ENCODE results near the gene PLXNA4.

PLXNA4 gene

GRCh38 chr7:132469264-132469663 is 107.0 kb downstream of the PLXNA4 start:
- DNase-seq: no peak

GRCh38 chr7:132466367-132466766 is 109.9 kb downstream of the PLXNA4 start:
- DNase-seq: no peak

- no peak for DNase-seq
Observed at GRCh38 chr7:132465516-132465915, 110.8 kb downstream of the PLXNA4 start.

- DNase-seq: no peak
Observed at GRCh38 chr7:132464740-132465139, 111.5 kb downstream of the PLXNA4 start.

GRCh38 chr7:132463922-132464321 is 112.3 kb downstream of the PLXNA4 start:
- no peak for DNase-seq

GRCh38 chr7:132462478-132462877 is 113.8 kb downstream of the PLXNA4 start:
- no peak for DNase-seq

GRCh38 chr7:132461032-132461592 is 115.2 kb downstream of the PLXNA4 start:
- no peak for DNase-seq

GRCh38 chr7:132458729-132459128 is 117.5 kb downstream of the PLXNA4 start:
- no peak for DNase-seq

GRCh38 chr7:132457658-132458057 is 118.6 kb downstream of the PLXNA4 start:
- DNase-seq: no peak

- DNase-seq: no peak
Observed at GRCh38 chr7:132456418-132456817, 119.9 kb downstream of the PLXNA4 start.

- DNase-seq: no peak
Observed at GRCh38 chr7:132455378-132455777, 120.9 kb downstream of the PLXNA4 start.

- DNase-seq: no peak
Observed at GRCh38 chr7:132453826-132454225, 122.4 kb downstream of the PLXNA4 start.

GRCh38 chr7:132451161-132451560 is 125.1 kb downstream of the PLXNA4 start:
- no peak for DNase-seq

- DNase-seq: no peak
Observed at GRCh38 chr7:132450696-132451095, 125.6 kb downstream of the PLXNA4 start.

- DNase-seq: no peak
Observed at GRCh38 chr7:132450188-132450587, 126.1 kb downstream of the PLXNA4 start.

GRCh38 chr7:132446666-132447278 is 129.5 kb downstream of the PLXNA4 start:
- no peak for DNase-seq

- no peak for DNase-seq
Observed at GRCh38 chr7:132446260-132446659, 130.0 kb downstream of the PLXNA4 start.

GRCh38 chr7:132443761-132444520 is 132.3 kb downstream of the PLXNA4 start:
- DNase-seq: no peak

GRCh38 chr7:132441935-132442334 is 134.3 kb downstream of the PLXNA4 start:
- DNase-seq: no peak

- DNase-seq: no peak
Observed at GRCh38 chr7:132440151-132440550, 136.1 kb downstream of the PLXNA4 start.

GRCh38 chr7:132438926-132439325 is 137.3 kb downstream of the PLXNA4 start:
- DNase-seq: no peak

- DNase-seq: no peak
Observed at GRCh38 chr7:132437730-132438129, 138.5 kb downstream of the PLXNA4 start.

- DNase-seq: no peak
Observed at GRCh38 chr7:132436121-132436520, 140.1 kb downstream of the PLXNA4 start.

Data from NCI-H1930 (cell line).